Effector memory CD4-positive, alpha-beta T cell (primary cell): Measurements from ENCODE around the gene TMEM151B.
A peak's percentile ranks its signal among the peaks of the same experiment; 100 is the strongest.

ENCODE experiments used
- DNase-seq, 3 donors: peaks; one replicate each; pipeline ENCODE4 v3.0.0-alpha.2; 2020
- H3K27ac ChIP-seq: 2 replicates; pipeline ENCODE4 v1.7.0; 2013; ENCODE audit warnings: mild to moderate bottlenecking, low read length, moderate library complexity; ENCODE audit not compliant: insufficient read depth, poor library complexity, severe bottlenecking
- H3K27me3 ChIP-seq: replicated peaks from 2 replicates; pipeline ENCODE4 v1.7.0; 2013; ENCODE audit warnings: mild to moderate bottlenecking, low read length; ENCODE audit not compliant: insufficient read depth, control insufficient read depth, poor library complexity, severe bottlenecking
- H3K36me3 ChIP-seq: 2 replicates; pipeline ENCODE4 v1.7.0; 2013; ENCODE audit warnings: mild to moderate bottlenecking, low read length, moderate library complexity; ENCODE audit not compliant: control insufficient read depth, insufficient read depth
- H3K4me1 ChIP-seq: 2 replicates; pipeline ENCODE4 v1.7.0; 2013; ENCODE audit warnings: low read length, mild to moderate bottlenecking; ENCODE audit not compliant: control insufficient read depth, insufficient read depth, poor library complexity, severe bottlenecking
- H3K4me3 ChIP-seq: 2 replicates; pipeline ENCODE4 v1.7.0; 2013; ENCODE audit warnings: low read length, low read depth, mild to moderate bottlenecking; ENCODE audit not compliant: insufficient read depth, poor library complexity, severe bottlenecking
- H3K9me3 ChIP-seq: 2 replicates; pipeline ENCODE4 v1.7.0; 2013; ENCODE audit warnings: mild to moderate bottlenecking, low read length, moderate library complexity; ENCODE audit not compliant: control insufficient read depth

Gene TMEM151B

DNA sequence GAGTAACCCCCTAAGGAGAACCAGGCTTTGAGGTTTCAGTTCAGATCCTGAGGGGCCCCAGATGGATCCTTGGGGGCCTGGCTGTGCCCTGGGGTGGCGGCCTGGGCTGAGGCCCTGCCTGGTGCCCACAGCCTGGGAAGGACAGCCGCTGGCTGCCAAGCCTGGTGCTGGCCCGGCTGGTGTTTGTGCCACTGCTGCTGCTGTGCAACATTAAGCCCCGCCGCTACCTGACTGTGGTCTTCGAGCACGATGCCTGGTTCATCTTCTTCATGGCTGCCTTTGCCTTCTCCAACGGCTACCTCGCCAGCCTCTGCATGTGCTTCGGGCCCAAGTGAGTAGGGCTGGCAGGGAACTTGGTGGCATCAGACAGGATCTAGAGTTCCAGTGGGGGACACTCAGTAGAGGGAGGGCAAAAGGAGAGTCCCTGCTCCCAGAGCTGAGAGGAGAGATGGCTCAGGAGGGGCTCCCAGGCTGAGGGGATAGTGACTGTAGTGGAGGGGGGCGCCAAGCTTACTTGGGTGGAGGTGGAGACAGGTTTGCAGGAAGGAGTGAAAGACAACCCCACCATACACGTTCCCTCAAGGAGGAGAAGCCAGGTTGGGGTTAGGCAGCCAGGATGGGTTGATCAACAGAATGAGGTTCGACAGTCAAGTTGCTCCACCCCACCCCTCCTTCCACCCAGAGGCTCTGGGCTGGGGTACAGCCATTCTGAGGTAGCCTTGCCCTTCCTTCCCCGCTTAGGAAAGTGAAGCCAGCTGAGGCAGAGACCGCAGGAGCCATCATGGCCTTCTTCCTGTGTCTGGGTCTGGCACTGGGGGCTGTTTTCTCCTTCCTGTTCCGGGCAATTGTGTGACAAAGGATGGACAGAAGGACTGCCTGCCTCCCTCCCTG is 37.3 kb upstream of the TMEM151B start:
- Histone ChIP-seq H3K27me3 (no peaks in the 10 kb centered on the region), H3K4me1 (peaks cover 5% of the 10 kb centered on the region), H3K27ac (no peak overlapping the region), H3K9me3 (no peaks in the 10 kb centered on the region), H3K36me3 (no peaks in the 10 kb centered on the region), H3K4me3 (no peak overlapping the region)
- DNase-seq = no peak

DNA sequence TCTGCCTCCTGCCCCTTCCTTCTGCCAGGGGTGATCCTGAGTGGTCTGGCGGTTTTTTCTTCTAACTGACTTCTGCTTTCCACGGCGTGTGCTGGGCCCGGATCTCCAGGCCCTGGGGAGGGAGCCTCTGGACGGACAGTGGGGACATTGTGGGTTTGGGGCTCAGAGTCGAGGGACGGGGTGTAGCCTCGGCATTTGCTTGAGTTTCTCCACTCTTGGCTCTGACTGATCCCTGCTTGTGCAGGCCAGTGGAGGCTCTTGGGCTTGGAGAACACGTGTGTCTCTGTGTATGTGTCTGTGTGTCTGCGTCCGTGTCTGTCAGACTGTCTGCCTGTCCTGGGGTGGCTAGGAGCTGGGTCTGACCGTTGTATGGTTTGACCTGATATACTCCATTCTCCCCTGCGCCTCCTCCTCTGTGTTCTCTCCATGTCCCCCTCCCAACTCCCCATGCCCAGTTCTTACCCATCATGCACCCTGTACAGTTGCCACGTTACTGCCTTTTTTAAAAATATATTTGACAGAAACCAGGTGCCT is 36.6 kb upstream of the TMEM151B start:
- Histone ChIP-seq H3K4me1 (peaks cover 5% of the 10 kb centered on the region), H3K4me3 (no peak overlapping the region), H3K27ac (no peak overlapping the region), H3K36me3 (no peaks in the 10 kb centered on the region), H3K27me3 (no peaks in the 10 kb centered on the region), H3K9me3 (no peaks in the 10 kb centered on the region)
- no peak for DNase-seq

DNA sequence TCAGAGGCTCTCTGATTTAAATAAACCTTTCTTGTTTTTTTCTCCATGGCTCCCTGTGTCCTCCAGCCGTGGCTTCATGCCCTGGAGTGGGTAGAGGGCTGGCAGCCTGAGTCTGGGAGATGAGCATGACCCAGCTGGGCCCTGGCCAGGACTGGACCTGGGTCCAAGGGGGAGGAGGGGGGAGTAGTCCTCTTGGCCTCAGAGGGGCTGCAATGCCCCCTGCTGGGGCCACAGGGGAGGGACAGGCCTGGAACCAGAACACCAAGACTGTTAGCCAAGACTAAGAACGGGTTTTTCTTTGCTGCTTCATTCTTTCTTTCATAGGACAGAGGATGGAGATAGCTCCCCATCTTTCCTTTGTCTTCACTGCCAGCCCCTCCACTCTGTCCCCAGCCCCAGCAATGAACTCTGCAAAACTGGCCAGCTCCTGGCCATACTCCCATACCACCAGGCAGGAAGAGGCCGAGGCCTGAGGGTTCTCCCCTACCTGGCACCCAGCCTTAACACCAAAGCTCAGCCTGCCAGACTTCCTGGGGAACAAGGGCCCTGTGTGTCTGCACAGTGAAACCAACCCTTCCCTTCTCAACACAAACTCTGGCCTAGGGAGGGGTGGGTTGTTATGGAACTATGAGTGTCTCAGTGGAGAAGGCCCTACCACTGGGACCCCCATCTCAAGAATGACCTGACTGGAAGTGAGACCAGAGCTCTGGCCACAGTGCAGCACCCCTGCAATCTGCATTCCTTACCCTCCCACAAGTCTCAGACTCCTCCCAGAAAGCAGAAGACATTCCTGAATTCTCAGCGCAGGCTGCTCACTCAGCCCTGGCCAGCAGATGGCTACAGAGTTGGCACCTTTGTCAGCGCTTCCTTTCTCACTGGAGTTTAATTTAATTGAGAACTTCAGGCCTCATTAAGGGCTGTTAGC is 35.9 kb upstream of the TMEM151B start:
- H3K4me3 ChIP-seq = no peak overlapping the region
- DNase-seq = no peak
- H3K27ac ChIP-seq = no peak overlapping the region
- no peaks in the 10 kb centered on the region for H3K27me3 ChIP-seq
- H3K36me3 ChIP-seq = no peaks in the 10 kb centered on the region
- peaks cover 5% of the 10 kb centered on the region for H3K4me1 ChIP-seq
- no peaks in the 10 kb centered on the region for H3K9me3 ChIP-seq

DNA sequence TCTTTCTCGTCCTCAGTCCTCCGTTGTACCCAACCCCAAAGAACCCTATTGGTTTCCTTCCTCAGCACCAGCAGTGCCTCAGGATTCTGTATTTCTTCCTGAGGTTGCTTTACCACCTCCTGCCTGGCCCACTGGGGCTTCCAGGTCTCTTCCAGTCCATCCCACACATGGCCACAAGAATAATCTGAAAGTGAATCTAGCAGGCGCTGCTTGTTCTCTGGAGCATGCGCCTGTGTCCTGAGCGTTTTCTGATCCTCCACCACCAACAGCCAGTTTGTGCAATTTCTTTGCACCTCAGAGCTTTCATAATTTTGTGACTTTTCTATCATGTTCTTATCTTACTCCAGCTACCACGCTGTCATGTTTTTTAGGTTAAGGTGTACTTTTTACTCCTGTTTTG is 35.0 kb upstream of the TMEM151B start:
- H3K27ac ChIP-seq = no peak overlapping the region

DNA sequence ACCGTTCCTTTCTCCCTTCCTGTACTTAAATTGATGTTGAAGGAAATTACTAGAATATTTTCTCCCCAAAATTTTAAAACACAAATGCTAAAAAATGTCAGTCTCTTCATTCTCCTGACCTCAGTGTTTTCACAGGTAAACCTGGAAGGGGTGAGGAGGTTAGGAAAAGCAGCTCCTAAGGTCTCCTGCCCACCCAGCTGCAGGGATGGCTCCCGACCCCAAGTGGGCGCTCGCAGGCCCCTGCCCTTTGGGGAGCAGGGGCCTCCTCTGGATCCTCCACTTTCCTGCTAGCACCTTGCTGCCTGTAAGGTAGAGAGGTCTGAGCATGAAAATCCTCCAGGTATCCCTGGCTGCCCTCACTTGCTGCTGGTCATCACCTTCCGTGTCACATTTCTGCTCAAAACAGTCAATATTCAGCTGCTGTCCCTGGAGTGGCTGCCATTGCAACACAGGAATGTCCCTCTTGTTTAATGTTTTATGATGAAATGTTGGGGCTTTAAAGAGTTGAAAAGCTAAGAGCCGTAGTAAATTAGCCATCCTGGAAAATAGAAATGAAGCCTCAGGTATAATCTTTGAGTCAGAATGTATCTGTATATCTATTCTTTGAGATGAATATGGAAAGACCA is 34.2 kb upstream of the TMEM151B start:
- Histone ChIP-seq H3K27me3 (no peaks in the 10 kb centered on the region), H3K4me1 (peaks cover 5% of the 10 kb centered on the region)
- no peak for DNase-seq

More for the DNA sequence above, 35.0 kb upstream of the TMEM151B start:
- H3K9me3 ChIP-seq = no peaks in the 10 kb centered on the region
- no peaks in the 10 kb centered on the region for H3K36me3 ChIP-seq
- no peaks in the 10 kb centered on the region for H3K27me3 ChIP-seq
- H3K4me3 ChIP-seq = no peak overlapping the region
- no peak for DNase-seq
- peaks cover 5% of the 10 kb centered on the region for H3K4me1 ChIP-seq

DNA sequence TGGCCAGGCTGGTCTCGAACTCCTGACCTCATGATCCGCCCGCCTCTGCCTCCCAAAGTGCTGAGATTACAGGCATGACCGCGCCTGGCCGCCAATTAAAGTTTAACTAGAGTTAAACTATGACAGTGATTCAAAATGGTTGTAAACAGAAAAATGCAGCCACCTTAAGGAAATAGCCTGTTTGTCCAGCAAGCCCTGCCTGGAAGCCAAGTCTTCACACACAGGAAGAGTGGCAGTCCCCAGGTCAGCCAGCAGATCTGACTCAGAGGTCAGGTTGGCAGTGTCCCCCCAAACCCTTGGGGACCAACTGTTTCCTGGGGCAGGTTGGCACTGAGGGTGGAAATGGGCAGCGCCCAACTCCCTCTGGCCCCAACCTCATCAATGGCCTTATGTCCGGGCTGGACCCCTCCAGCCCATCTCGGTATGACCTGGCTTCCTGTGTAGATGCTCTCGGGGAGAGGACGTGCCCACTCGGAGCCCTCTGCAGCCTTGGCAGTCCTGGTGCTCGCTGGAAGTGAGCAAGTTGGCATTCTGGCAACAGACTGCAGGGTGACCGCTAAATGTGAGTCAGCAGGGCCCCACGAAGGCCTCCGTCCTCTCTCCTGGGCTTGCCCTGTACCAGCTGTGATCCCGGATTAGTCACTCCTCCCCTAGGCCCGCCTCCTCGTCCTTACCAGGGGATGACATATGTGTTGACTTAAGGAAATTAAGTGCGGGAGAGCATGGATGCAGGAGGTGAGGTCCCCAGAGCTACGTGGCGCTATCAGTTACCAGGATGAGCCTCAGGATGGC is 33.0 kb upstream of the TMEM151B start:
- H3K27me3 ChIP-seq = no peaks in the 10 kb centered on the region
- no peaks in the 10 kb centered on the region for H3K9me3 ChIP-seq
- H3K27ac ChIP-seq = peak overlapping the region; percentile 87
- H3K4me3 ChIP-seq = peak overlapping the region; percentile 75
- DNase-seq = peak; percentile 61 to 64 (median 61)
- H3K4me1 ChIP-seq = peaks cover 5% of the 10 kb centered on the region
- H3K36me3 ChIP-seq = no peaks in the 10 kb centered on the region

More for the DNA sequence above, 34.2 kb upstream of the TMEM151B start:
- no peaks in the 10 kb centered on the region for H3K9me3 ChIP-seq
- H3K27ac ChIP-seq = no peak overlapping the region
- no peak overlapping the region for H3K4me3 ChIP-seq
- H3K36me3 ChIP-seq = no peaks in the 10 kb centered on the region

DNA sequence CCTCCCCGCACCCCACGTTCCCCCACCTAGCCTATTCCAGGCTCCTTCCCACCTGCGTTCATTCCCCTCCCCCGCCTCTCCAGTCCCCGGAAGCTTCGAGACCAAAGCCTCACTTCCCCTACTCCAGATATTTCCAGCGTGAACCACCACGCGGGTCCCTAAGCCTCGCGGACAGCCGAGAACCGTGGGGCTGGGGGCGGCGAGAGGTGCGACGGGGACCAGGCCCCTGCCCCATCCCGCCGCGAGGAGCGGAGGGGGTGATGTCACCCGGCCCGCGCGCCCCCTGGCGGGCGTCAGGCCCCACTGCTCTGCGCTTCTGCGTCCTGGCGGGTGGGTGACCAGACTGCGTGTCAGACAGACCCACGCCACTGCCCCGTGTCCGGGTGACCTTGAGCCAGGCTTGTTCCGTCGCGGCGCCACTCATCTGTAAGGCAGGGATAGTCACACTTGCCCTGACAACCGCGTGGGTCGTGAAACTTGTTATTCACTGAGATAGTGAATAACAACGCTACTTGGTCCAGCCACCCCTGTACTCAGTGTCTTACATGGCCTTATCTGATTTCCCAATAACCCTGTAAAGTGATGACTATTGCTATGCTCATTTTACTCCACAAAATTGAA is 32.3 kb upstream of the TMEM151B start:
- Histone ChIP-seq H3K36me3 (no peaks in the 10 kb centered on the region), H3K4me3 (peak overlapping the region; percentile 75), H3K9me3 (no peaks in the 10 kb centered on the region), H3K27me3 (no peaks in the 10 kb centered on the region), H3K27ac (peak overlapping the region; percentile 87), H3K4me1 (peaks cover 5% of the 10 kb centered on the region)
- DNase-seq = peak; percentile 58 to 69 (median 62)

DNA sequence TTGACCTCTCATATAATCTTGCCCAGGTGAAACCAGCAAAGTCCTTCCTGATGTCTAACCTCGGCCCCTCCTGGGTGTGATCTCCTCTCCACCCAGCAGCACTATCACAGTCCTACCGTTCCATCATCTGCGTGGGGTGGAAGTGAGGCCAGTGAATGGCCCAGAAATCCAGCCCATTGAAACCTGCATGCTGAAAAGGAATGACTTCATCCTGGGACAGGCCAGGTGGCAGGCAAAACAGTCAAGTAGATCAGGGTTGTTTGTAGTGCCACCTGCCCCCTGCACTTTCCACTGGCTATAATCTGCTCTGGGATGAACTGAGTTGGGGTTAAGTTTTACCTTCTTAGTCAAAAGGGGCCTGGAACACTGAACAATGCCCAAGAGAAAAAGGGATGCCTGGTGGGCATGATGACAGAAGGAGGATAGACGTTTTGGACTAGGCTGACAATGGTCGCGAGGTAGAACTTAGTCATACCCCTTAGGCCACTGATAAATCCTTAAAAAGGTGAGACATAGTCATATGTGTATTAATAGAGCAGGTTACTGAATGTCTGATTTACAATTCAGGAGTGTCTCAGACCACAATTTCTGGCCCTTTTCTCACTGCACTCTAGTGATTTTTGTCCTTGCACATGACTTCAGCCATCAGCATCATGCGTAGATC is 31.4 kb upstream of the TMEM151B start:
- no peak for DNase-seq
- Histone ChIP-seq H3K36me3 (no peaks in the 10 kb centered on the region), H3K27me3 (no peaks in the 10 kb centered on the region), H3K27ac (no peak overlapping the region), H3K4me1 (peaks cover 5% of the 10 kb centered on the region), H3K9me3 (no peaks in the 10 kb centered on the region), H3K4me3 (no peak overlapping the region)
